GM18951 (cell line): ENCODE results near the gene GGT7.

Experiments
- POLR2A ChIP-seq: IDR thresholded peaks from 4 replicates; pipeline ENCODE4 v1.6.1; 2011; ENCODE audit warnings: mild to moderate bottlenecking; ENCODE audit not compliant: insufficient read length, insufficient read depth; ENCODE audit errors: extremely low read depth
- in situ Hi-C: fragments of 300-500 bp; cut with MboI; formaldehyde crosslinking; loops from one replicate; pipeline ENCODE4 v1.12.0; 2022; ENCODE audit warnings: low sequenced_read_pairs, mixed read lengths, inconsistent platforms; ENCODE audit not compliant: unreplicated experiment

The GGT7 gene

GRCh38 chr20:34875642-34876405 is 3.2 kb upstream of the GGT7 start:
- no peak for TF ChIP-seq POLR2A
- in situ Hi-C loops, result no loop called here

- no peak for TF ChIP-seq POLR2A
- in situ Hi-C loops, result no loop called here
Observed at GRCh38 chr20:34874094-34874654, 1.5 kb upstream of the GGT7 start.

- in situ Hi-C loops, result no loop called here
- TF ChIP-seq POLR2A, result no peak
Observed at GRCh38 chr20:34873583-34874093, 982 bp upstream of the GGT7 start.

- TF ChIP-seq POLR2A, result no peak
- in situ Hi-C loops, result no loop called here
Observed at GRCh38 chr20:34871966-34872621, 562 bp downstream of the GGT7 start.

- in situ Hi-C loops, result no loop called here
- no peak for TF ChIP-seq POLR2A
Observed at GRCh38 chr20:34871320-34871926, 1.2 kb downstream of the GGT7 start.

GRCh38 chr20:34864216-34864615 is 8.4 kb downstream of the GGT7 start:
- no peak for TF ChIP-seq POLR2A
- in situ Hi-C loops, result no loop called here

- TF ChIP-seq POLR2A, result no peak
- in situ Hi-C loops, result no loop called here
Observed at GRCh38 chr20:34863421-34863965, 9.2 kb downstream of the GGT7 start.

- no peak for TF ChIP-seq POLR2A
- in situ Hi-C loops, result no loop called here
Observed at GRCh38 chr20:34862724-34863123, 9.9 kb downstream of the GGT7 start.

- in situ Hi-C loops, result no loop called here
- no peak for TF ChIP-seq POLR2A
Observed at GRCh38 chr20:34861386-34862084, 11.1 kb downstream of the GGT7 start.

GRCh38 chr20:34859826-34860545 is 12.7 kb downstream of the GGT7 start:
- no peak for TF ChIP-seq POLR2A
- in situ Hi-C loops, result no loop called here

- in situ Hi-C loops, result no loop called here
- TF ChIP-seq POLR2A, result no peak
Observed at GRCh38 chr20:34859367-34859766, 13.3 kb downstream of the GGT7 start.

- in situ Hi-C loops, result no loop called here
- no peak for TF ChIP-seq POLR2A
Observed at GRCh38 chr20:34852298-34852697, 20.4 kb downstream of the GGT7 start.

GRCh38 chr20:34850969-34851368 is 21.7 kb downstream of the GGT7 start:
- TF ChIP-seq POLR2A, result no peak
- in situ Hi-C loops, result no loop called here
